Measurements from ENCODE around the gene OSGIN1. TPM values are rescaled to one million over a fixed set of nuclear protein-coding genes. Genes with fewer than 3 reads are reported as not detected.

OSGIN1 gene
- total RNA-seq, 1 donor from 2014 or later: 9.8 TPM

- Histone ChIP-seq H3K27me3 (ENCODE audit: low read depth) (no peaks in the 10 kb centered on the region), H3K4me3 (no peak overlapping the region), H3K36me3 (no peaks in the 10 kb centered on the region), H3K9me3 (no peaks in the 10 kb centered on the region), H3K27ac (no peak overlapping the region), H3K4me1 (no peaks in the 10 kb centered on the region)
- no peak for ATAC-seq
- no peak for DNase-seq
- intact Hi-C loops (cut with DNase I): no loop called here
- TF ChIP-seq, protein P1, sequence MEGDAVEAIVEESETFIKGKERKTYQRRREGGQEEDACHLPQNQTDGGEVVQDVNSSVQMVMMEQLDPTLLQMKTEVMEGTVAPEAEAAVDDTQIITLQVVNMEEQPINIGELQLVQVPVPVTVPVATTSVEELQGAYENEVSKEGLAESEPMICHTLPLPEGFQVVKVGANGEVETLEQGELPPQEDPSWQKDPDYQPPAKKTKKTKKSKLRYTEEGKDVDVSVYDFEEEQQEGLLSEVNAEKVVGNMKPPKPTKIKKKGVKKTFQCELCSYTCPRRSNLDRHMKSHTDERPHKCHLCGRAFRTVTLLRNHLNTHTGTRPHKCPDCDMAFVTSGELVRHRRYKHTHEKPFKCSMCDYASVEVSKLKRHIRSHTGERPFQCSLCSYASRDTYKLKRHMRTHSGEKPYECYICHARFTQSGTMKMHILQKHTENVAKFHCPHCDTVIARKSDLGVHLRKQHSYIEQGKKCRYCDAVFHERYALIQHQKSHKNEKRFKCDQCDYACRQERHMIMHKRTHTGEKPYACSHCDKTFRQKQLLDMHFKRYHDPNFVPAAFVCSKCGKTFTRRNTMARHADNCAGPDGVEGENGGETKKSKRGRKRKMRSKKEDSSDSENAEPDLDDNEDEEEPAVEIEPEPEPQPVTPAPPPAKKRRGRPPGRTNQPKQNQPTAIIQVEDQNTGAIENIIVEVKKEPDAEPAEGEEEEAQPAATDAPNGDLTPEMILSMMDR (IDR thresholded peaks at IDR 0.05): no peak
Measured at GRCh38 chr16:83945587-83945986, 7.5 kb upstream of the OSGIN1 start.

GRCh38 chr16:83946154-83946780, 6.8 kb upstream of the OSGIN1 start:
- no peak for ATAC-seq
- TF ChIP-seq, protein P1 (IDR thresholded peaks at IDR 0.05): no peak
- no peaks in the 10 kb centered on the region for H3K36me3 ChIP-seq
- no peaks in the 10 kb centered on the region for H3K9me3 ChIP-seq
- no peak for DNase-seq
- H3K27ac ChIP-seq: no peak overlapping the region
- intact Hi-C loops (cut with DNase I): no loop called here
- no peaks in the 10 kb centered on the region for H3K4me1 ChIP-seq
- no peaks in the 10 kb centered on the region for H3K27me3 ChIP-seq (ENCODE audit: low read depth)
- no peak overlapping the region for H3K4me3 ChIP-seq

DNA sequence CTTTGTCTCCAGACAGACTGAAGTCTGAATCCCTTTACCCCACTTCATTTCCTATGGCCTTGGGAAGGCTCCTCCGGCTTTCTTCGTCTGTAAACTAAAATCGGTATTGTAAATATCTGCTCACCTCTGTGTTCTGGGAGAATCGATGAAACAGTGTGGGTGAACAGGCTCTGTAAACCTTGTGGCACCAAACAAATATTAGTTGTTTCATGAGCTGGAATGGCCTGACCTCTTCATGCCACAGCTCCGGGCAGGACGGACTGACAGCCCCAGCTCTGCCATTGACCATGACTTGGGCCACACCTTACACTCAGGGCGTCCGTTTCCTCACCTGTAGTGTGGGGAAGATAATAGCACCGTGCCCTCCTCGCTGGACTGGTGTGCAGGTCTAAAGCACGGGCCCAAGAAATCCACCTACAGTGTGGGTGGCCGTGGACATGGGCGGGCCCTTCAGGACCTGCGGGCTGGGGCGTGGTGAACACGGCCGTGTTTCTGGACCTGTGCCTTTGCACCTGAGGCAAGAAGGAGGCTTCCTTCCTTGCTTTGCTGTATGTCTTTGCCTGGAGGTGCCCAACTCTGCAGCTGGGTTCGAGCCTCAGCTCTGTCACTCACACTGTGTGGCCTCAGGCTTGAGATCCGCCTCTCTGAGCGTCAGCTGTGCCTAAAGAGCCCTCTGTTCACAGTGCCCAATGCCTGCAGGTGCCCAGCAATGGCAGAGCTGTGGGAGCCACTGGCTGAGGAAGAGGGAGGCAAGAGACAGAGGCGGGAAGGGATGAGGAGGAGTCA, 6.1 kb upstream of the OSGIN1 start:
- DNase-seq: no peak
- TF ChIP-seq, protein P1 (IDR thresholded peaks at IDR 0.05): no peak
- no peaks in the 10 kb centered on the region for H3K4me1 ChIP-seq
- H3K9me3 ChIP-seq: no peaks in the 10 kb centered on the region
- H3K4me3 ChIP-seq: no peak overlapping the region
- H3K27ac ChIP-seq: no peak overlapping the region
- ATAC-seq: no peak
- intact Hi-C loops (cut with DNase I): no loop called here
- no peaks in the 10 kb centered on the region for H3K36me3 ChIP-seq
- no peaks in the 10 kb centered on the region for H3K27me3 ChIP-seq (ENCODE audit: low read depth)

DNA sequence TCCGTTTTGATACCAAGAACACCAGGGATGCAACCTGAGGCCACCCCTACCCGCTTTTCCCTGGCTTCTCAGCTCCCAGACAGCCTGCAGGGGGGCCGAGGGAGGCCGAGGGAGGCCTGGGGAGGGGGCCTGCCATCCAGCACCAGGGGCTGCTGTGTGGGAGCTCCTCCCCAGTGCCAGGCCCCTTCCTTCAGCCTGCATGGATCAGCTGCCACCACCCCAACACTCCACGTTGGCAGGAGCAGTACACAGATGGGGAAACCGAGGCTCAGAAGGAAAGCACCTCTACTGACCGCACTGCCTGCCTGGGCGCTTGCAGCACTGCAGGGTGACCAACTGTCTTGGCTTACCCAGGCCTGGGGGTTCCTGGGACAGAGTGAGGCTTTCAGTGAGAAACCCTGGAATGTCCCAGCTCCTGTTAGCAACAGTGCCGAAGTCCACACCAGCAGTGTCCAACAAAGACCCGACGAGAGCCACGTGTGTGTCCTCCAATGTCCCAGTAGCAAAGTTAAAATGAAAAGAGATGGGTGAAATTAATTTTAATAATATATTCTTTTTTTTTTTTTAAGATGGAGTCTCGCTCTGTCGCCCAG, 5.3 kb upstream of the OSGIN1 start:
- DNase-seq (no peak), ATAC-seq (no peak)
- TF ChIP-seq, protein P1 (IDR thresholded peaks at IDR 0.05): no peak
- Histone ChIP-seq H3K36me3 (no peaks in the 10 kb centered on the region), H3K27me3 (ENCODE audit: low read depth) (no peaks in the 10 kb centered on the region), H3K4me1 (peaks cover 5% of the 10 kb centered on the region), H3K9me3 (no peaks in the 10 kb centered on the region), H3K27ac (no peak overlapping the region), H3K4me3 (no peak overlapping the region)
- intact Hi-C loops (cut with DNase I): no loop called here

DNA sequence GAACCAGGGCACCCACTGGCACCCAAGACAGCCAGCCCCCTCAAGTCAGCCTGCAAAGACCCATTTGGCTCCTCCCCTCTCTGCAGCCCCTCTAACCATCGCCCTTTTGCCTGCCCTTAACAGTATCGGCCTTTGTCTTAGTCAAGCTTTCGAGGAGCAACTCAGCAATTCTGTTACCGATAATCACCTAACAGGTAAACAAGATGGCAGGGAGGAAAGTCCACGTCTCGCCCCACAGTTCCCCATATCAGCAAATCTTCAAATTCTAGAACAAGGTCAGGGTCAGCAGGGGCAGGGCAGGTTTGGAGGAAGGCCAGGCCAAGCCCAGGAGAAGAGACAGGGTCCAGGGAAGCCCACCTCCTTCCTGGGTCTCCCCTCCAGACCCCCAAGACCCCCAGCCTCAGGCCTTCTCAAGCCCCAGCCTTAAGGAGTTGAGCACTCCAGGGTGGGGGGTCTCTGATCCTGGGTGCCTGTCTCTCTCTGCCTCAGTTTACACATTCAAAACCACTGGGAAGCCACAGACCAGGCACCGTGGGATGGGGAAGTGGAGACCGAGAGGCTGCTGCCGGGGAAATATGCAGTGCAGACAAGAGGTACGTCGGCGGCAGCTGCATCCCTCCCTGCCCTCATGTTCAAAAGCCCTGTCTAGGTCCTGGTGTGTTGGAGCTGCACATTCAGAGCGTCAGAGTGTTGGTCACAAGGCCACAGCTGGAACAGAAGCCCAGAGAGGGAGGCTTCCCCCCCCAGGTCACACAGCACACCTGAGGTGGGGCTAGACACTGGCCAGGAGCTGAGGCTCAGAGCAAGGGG, 3.9 kb upstream of the OSGIN1 start:
- Histone ChIP-seq H3K9me3 (no peaks in the 10 kb centered on the region), H3K36me3 (no peaks in the 10 kb centered on the region), H3K27me3 (ENCODE audit: low read depth) (no peaks in the 10 kb centered on the region), H3K4me1 (peaks cover 19% of the 10 kb centered on the region), H3K27ac (no peak overlapping the region), H3K4me3 (no peak overlapping the region)
- TF ChIP-seq, protein P1 (IDR thresholded peaks at IDR 0.05): no peak
- no peak for ATAC-seq
- no peak for DNase-seq
- intact Hi-C loops (cut with DNase I): no loop called here

All from lower lobe of right lung (tissue), 2 donors.